ENCODE data around the gene JADE2. TPM values are rescaled to one million over a fixed set of nuclear protein-coding genes. Genes with fewer than 3 reads are reported as not detected.

JADE2 gene
- polyA plus RNA-seq, 3 donors = 2.1 to 10.2 (median 3.1) TPM

DNA sequence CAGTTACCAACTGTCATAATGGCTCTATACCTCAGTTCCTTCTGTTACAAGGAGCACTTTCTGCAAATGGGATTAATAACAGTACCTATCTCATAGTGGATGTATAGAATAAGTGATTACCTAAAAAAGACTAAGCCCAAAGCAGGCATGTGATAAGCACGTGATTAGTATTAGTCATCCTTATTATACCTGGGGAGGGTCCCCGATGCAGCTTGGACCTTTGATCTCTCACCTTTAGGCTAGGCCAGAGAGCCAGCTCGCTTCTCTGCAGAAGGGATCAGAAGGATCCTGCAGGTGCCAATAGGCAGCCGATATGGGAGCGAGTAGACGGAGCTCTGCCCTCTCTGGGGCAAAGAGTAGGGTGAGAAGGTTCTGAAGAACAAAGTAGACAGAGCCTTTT, 4.0 kb downstream of the JADE2 start:
- Mint-ChIP-seq H3K4me3 (no peak overlapping the region), H3K27me3 (ENCODE audit: low read depth in 3 of 3) (peaks cover 1 to 3% (median 1%) of the 10 kb centered on the region in 3 donors)

DNA sequence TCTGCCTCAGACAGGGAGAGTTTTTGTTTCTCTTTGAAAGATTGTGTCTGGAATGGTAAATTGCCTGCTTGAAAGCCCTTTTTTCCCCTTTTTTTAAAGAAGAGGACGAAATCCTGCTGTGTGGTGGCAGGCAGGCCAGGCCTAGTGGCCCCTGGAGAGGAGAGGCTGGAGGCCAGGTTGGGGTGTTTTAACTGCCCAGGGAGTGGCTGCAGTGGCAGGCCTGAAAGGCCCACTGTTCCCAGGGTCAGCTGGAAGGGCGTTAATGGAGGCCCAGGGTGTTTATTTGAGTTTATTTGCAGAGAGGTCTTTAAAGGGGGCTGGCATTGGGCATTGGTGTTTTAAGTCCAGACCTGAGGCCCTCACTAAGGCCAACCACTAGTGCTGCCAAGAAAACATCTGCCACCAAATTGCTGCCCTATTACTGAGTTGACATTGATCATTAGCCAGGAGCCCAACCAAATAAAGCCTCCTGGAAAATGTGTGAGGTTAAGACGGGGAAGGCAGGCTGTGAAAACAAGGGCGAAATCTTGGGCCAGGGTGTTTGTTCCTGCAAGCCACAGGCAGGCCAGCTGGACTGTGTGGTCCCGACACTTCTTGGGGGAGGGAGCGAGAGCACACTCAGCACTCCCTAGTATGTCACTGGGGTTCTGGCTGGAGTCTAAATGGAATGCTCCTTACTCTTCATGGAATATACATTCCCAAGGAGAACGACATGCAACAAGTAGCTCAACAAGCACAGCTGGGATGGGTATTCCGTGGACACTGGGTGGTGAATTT, 5.0 kb downstream of the JADE2 start:
- Histone ChIP-seq H3K9ac (ENCODE audit: insufficient read depth, low read length, poor library complexity, severe bottlenecking) (no peak overlapping the region), H3K27me3 (ENCODE audit: control insufficient read depth in 2 of 2, insufficient read depth in 2 of 2, low read length in 2 of 2) (no peaks in the 10 kb centered on the region), H2AFZ (ENCODE audit: insufficient read depth, low read depth, low read length, poor library complexity, severe bottlenecking) (no peak overlapping the region), H3K4me2 (replicated peaks; ENCODE audit: extremely low read depth, low read length, poor library complexity, severe bottlenecking) (no peak overlapping the region), H3K9me3 (replicated peaks in 1 of 2; ENCODE audit: control insufficient read depth in 1 of 2, insufficient read depth in 1 of 2, low read length in 2 of 2) (no peaks in the 10 kb centered on the region), H3K36me3 (replicated peaks in 1 of 2; ENCODE audit: control insufficient read depth in 1 of 2, insufficient read depth in 2 of 2, low read length in 2 of 2) (no peaks in the 10 kb centered on the region), H3K4me3 (replicated peaks in 1 of 3; ENCODE audit: low read depth in 2 of 3, low read length in 3 of 3) (no peak overlapping the region), H3K27ac (ENCODE audit: low read depth in 1 of 2, low read length in 2 of 2) (no peak overlapping the region), H4K20me1 (ENCODE audit: insufficient read depth, low read length) (peaks cover 75% of the 10 kb centered on the region), H3K4me1 (ENCODE audit: control insufficient read depth in 1 of 2, insufficient read depth in 2 of 2, low read length in 2 of 2) (peaks cover 19 to 35% of the 10 kb centered on the region in 2 donors), H3K79me2 (ENCODE audit: insufficient read depth, low read length) (peaks cover 73% of the 10 kb centered on the region)
- Mint-ChIP-seq H3K27ac (no peak overlapping the region), H3K4me1 (peaks cover 40% of the 10 kb centered on the region), H3K27me3 (ENCODE audit: low read depth in 3 of 3) (peaks cover 0 to 5% (median 0%) of the 10 kb centered on the region in 3 donors), H3K4me3 (no peak overlapping the region), H3K9me3 (no peaks in the 10 kb centered on the region), H3K36me3 (no peaks in the 10 kb centered on the region)
- TF ChIP-seq, protein P1, sequence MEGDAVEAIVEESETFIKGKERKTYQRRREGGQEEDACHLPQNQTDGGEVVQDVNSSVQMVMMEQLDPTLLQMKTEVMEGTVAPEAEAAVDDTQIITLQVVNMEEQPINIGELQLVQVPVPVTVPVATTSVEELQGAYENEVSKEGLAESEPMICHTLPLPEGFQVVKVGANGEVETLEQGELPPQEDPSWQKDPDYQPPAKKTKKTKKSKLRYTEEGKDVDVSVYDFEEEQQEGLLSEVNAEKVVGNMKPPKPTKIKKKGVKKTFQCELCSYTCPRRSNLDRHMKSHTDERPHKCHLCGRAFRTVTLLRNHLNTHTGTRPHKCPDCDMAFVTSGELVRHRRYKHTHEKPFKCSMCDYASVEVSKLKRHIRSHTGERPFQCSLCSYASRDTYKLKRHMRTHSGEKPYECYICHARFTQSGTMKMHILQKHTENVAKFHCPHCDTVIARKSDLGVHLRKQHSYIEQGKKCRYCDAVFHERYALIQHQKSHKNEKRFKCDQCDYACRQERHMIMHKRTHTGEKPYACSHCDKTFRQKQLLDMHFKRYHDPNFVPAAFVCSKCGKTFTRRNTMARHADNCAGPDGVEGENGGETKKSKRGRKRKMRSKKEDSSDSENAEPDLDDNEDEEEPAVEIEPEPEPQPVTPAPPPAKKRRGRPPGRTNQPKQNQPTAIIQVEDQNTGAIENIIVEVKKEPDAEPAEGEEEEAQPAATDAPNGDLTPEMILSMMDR (IDR thresholded peaks at IDR 0.05) = no peak
- 96% methylated on average over 5 of the region's 8 CpGs for WGBS (ENCODE audit: insufficient coverage)
- intact Hi-C loops (cut with micrococcal nuclease) = loop anchor here in 1 of 2 donors (5.0 kb wide), 1 partner anchor 47 kb away; no protein-coding TSS in a partner anchor
- no peak for DNase-seq

More for the DNA sequence above, 4.0 kb downstream of the JADE2 start:
- Histone ChIP-seq H3K27ac (ENCODE audit: low read depth in 1 of 2, low read length in 2 of 2) (no peak overlapping the region), H3K4me3 (replicated peaks in 1 of 3; ENCODE audit: low read depth in 2 of 3, low read length in 3 of 3) (no peak overlapping the region), H4K20me1 (ENCODE audit: insufficient read depth, low read length) (peaks cover 65% of the 10 kb centered on the region), H3K9me3 (replicated peaks in 1 of 2; ENCODE audit: control insufficient read depth in 1 of 2, insufficient read depth in 1 of 2, low read length in 2 of 2) (no peaks in the 10 kb centered on the region), H3K9ac (ENCODE audit: insufficient read depth, low read length, poor library complexity, severe bottlenecking) (no peak overlapping the region), H2AFZ (ENCODE audit: insufficient read depth, low read depth, low read length, poor library complexity, severe bottlenecking) (no peak overlapping the region), H3K27me3 (ENCODE audit: control insufficient read depth in 2 of 2, insufficient read depth in 2 of 2, low read length in 2 of 2) (no peaks in the 10 kb centered on the region), H3K36me3 (replicated peaks in 1 of 2; ENCODE audit: control insufficient read depth in 1 of 2, insufficient read depth in 2 of 2, low read length in 2 of 2) (no peaks in the 10 kb centered on the region), H3K4me2 (replicated peaks; ENCODE audit: extremely low read depth, low read length, poor library complexity, severe bottlenecking) (no peak overlapping the region), H3K4me1 (ENCODE audit: control insufficient read depth in 1 of 2, insufficient read depth in 2 of 2, low read length in 2 of 2) (peaks cover 21 to 36% of the 10 kb centered on the region in 2 donors), H3K79me2 (ENCODE audit: insufficient read depth, low read length) (peaks cover 64% of the 10 kb centered on the region)
- no peak overlapping the region for H3K27ac Mint-ChIP-seq
- H3K9me3 Mint-ChIP-seq = no peaks in the 10 kb centered on the region
- TF ChIP-seq, protein P1 (IDR thresholded peaks at IDR 0.05) = no peak
- no peaks in the 10 kb centered on the region for H3K36me3 Mint-ChIP-seq
- peaks cover 38% of the 10 kb centered on the region for H3K4me1 Mint-ChIP-seq
- intact Hi-C loops (cut with micrococcal nuclease) = loop anchor here (5.0 to 10.0 kb wide), 6 partner anchors 48 to 305 kb away; partner anchors contain the start of genes UBE2B (in 2 of the 2), CDKN2AIPNL (in 1 of the 2) and PPP2CA (in 1 of the 2)
- no peak for DNase-seq
- WGBS (ENCODE audit: insufficient coverage) = 100% methylated on average over 3 of the region's 6 CpGs
